GM12891 (cell line): ENCODE measurements around the gene STARD4.

Source experiments
- POLR2A ChIP-seq: IDR thresholded peaks from 2 replicates; pipeline ENCODE4 v1.6.1; 2011; ENCODE audit warnings: low read depth, low read length, control low read depth
- POLR2AphosphoS5 ChIP-seq: IDR thresholded peaks from 2 replicates; pipeline ENCODE4 v1.6.1; 2011; ENCODE audit warnings: low read depth, low read length, control low read depth
- POU2F2 ChIP-seq: IDR thresholded peaks from 2 replicates; pipeline ENCODE4 v1.6.1; 2011; ENCODE audit warnings: low read depth, mild to moderate bottlenecking, control low read depth, low read length, moderate library complexity
- SPI1 ChIP-seq: IDR thresholded peaks from 2 replicates; pipeline ENCODE4 v1.6.1; 2011; ENCODE audit warnings: low read depth, low read length, control low read depth

DNA sequence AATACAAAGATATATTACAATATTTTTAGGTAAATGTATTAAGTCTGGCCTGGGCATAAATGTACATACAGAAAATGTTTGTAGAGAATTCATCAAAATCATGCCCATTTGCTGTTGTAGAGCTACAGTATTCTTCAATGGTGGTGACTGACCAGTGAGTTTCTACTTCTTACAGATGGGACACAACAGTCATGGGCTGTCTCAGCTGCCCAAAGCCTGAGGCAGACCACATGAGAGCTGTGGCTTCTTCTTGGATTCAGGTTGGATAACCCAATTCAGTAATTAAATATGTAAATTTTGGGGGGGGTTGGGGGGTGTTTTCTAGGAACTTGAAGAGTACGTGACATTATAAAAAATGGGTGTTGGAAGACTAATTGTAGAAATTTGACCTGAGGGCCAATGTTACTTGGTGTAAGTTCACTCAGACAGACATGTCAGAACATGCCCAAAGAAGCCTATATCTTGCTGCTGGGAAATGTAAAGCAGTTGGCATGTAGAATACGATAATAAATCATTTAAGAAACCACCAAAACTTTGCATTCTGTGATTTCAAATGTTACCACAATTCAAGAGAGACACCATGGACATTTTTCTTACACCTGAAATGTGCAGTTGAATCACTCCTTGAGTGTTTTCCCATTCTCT lies 17.9 kb downstream of the STARD4 start:
- TF ChIP-seq POLR2AphosphoS5, result no peak; the same call in 1 of the 2 replicates
- no peak for TF ChIP-seq POLR2A
- no peak for TF ChIP-seq SPI1
- TF ChIP-seq POU2F2, result no peak
